ENCODE data around the gene BCL6.

BCL6 gene

DNA sequence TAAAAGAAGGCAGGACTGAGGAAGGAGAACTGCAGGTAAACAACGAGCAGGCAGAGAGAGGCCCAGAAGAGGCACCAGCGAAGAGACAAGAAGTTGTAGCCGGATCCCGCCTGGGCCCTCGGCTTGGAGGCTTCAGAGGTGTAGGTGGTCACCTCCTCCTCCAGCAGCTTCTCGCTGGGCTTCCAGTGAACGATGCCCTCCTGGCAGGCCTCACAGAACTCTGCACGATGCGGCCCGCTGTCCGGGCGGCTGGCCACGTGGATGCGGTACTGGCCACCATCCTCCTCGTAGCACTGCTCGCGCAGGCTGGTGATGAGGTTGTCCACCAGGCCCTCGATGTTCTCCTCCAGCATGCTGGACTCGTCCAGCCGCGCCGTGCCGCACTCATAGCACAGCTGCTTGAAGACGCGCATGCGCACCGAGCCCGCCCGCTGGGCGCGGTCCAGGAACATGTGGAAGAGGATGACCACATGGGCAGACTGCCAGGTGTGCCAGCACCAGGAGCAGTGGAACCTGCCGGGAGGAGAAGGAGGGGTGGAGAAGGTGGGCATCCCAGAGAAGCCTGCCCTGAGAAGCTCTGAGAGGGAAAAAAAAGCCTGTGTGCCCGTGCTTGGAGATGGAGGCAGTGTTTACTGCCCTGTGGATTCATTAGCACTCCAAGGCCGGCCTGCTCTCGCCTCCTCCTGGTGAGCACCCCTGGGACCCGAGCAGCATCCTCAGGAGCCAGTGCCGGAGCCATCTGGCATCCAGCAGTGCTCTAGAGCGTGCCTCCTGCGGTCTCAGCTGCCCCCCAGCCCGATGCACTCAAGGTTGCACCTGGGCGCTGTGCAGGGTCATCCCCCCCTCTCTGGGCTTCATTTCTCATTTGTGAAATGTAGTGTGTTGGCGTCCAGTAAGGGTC lies 46.5 kb downstream of the BCL6 start:
- TF ChIP-seq, protein P1, sequence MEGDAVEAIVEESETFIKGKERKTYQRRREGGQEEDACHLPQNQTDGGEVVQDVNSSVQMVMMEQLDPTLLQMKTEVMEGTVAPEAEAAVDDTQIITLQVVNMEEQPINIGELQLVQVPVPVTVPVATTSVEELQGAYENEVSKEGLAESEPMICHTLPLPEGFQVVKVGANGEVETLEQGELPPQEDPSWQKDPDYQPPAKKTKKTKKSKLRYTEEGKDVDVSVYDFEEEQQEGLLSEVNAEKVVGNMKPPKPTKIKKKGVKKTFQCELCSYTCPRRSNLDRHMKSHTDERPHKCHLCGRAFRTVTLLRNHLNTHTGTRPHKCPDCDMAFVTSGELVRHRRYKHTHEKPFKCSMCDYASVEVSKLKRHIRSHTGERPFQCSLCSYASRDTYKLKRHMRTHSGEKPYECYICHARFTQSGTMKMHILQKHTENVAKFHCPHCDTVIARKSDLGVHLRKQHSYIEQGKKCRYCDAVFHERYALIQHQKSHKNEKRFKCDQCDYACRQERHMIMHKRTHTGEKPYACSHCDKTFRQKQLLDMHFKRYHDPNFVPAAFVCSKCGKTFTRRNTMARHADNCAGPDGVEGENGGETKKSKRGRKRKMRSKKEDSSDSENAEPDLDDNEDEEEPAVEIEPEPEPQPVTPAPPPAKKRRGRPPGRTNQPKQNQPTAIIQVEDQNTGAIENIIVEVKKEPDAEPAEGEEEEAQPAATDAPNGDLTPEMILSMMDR (IDR thresholded peaks at IDR 0.05; ENCODE audit: control insufficient read depth, insufficient read depth, low read depth, low read length, missing control alignments): no peak
- no peak overlapping the region for H3K4me3 ChIP-seq (ENCODE audit: control insufficient read depth, low read depth, low read length)
- no peak for DNase-seq (ENCODE audit: low read depth)

DNA sequence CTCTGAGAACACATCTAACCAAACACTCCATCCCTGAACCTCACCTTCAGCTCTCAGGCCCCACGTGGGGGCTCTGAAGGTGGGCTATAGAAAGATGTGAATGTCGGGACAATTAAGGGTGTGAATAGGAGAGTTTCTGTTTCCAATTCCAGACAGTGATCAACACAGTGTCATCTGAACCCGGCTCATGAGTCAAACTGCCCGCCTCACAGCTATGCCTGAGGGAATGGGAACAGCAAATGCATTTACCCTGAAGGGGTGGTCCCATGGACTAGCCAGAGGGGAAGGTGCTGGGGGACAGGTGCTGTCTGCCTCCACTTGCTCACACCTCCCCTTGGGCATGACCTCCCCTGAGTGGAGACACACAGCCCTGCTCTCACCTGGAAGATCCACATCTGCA lies 49.2 kb downstream of the BCL6 start:
- no peak overlapping the region for H3K4me3 ChIP-seq (ENCODE audit: control insufficient read depth, low read depth, low read length)
- no peak for DNase-seq (ENCODE audit: low read depth)
- TF ChIP-seq, protein P1 (IDR thresholded peaks at IDR 0.05; ENCODE audit: control insufficient read depth, insufficient read depth, low read depth, low read length, missing control alignments): no peak

DNA sequence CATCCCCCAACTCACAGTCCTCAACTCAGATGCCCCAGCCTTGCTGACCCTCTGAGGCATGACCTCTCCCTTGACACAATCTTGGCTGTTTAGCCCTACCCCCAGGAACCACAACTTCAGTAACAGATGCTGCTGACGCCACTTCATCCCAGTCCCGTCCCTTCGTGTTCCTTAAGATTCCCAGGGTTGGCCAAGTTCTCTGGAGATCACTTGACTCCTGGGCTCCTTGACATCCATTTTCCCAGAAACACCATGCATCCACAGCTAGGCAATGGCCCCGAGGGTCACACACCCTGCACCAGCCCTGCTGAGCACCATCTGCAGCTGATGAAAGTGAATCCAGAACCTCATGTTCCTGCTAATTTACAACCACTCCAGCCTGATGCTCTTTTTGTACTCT lies 49.8 kb downstream of the BCL6 start:
- no peak for DNase-seq (ENCODE audit: low read depth)
- H3K4me3 ChIP-seq (ENCODE audit: control insufficient read depth, low read depth, low read length): no peak overlapping the region
- TF ChIP-seq, protein P1 (IDR thresholded peaks at IDR 0.05; ENCODE audit: control insufficient read depth, insufficient read depth, low read depth, low read length, missing control alignments): no peak

DNA sequence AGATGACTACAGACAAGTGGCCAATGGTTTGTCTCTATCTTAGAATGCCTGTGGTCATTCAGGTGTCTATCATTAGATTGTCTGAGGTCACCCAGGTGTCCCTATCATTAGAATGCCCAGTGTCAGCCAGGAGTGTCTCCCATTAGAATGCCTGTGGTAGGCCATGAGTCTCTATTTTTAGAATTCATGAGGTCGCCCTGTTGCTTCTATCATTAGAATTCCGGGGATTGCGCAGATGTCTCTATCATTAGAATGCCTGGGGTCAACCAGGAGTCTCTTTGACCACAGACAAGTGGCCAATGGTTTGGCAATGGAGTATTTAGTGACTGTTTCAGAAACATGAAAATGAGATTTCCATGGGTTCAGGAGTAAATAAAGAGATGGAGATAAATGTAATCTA lies 50.5 kb downstream of the BCL6 start:
- DNase-seq (ENCODE audit: low read depth): no peak
- TF ChIP-seq, protein P1 (IDR thresholded peaks at IDR 0.05; ENCODE audit: control insufficient read depth, insufficient read depth, low read depth, low read length, missing control alignments): no peak
- H3K4me3 ChIP-seq (ENCODE audit: control insufficient read depth, low read depth, low read length): no peak overlapping the region

DNA sequence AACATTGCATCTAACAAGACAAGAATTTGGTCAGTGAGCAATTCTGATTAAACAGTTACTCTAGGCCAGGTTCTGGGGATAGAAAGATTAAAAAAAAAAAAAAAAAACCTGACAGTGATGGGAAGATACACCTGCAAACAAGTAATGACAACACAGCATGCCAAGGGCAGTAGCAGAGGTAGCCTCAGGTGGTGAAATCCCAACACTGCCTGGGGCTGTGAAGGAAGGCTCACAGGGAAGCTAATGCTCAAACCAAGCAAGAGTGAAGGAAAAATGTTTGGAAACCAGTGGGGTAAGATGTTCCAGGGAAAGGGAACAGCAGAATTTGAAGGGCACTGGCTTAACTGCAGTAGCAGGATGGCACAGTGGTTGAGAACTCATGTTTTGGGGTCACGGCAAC lies 51.8 kb downstream of the BCL6 start:
- DNase-seq (ENCODE audit: low read depth): no peak
- no peak overlapping the region for H3K4me3 ChIP-seq (ENCODE audit: control insufficient read depth, low read depth, low read length)
- TF ChIP-seq, protein P1 (IDR thresholded peaks at IDR 0.05; ENCODE audit: control insufficient read depth, insufficient read depth, low read depth, low read length, missing control alignments): no peak

DNA sequence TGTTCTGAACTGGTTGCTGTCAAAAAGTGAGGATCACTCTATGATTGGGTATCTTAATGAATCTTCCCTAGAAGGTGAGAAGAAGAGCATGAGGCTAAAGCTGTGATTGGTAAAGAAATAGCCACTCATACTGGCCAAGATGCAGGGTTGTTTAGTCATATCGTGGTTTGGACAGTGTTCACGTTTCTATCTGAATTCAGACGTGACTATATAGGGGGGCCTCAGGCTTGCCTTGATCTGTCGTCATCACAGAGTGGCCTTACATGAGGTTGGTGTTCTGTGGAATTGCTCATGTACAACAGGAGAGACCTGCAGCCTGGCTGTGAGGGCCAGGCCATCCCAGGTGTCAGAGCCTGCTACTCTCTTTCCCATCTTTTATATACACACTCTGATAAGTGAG lies 55.3 kb downstream of the BCL6 start:
- TF ChIP-seq, protein P1 (IDR thresholded peaks at IDR 0.05; ENCODE audit: control insufficient read depth, insufficient read depth, low read depth, low read length, missing control alignments): no peak
- no peak overlapping the region for H3K4me3 ChIP-seq (ENCODE audit: control insufficient read depth, low read depth, low read length)
- no peak for DNase-seq (ENCODE audit: low read depth)
